NK-92 (cell line): Measurements from ENCODE around the gene DNLZ.

Source experiments
- DNase-seq: peaks from one replicate; lab custom pipeline; 2025; ENCODE audit not compliant: unreplicated experiment; lab: John Stamatoyannopoulos, UW

Gene DNLZ

DNA sequence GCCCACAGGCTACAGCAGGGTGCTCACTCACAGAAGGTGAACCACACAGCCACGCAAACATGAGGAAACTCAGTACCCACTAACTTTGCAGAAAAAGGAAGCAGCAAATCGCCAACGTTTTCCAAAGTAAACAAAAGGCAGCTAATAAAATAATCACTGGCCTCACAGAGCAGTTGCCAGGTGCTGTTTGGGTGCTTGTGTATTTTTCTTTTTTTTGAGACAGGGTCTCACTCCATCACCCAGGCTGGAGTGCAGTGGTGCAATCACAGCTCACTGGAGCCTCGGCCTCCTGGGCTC, 32.6 kb upstream of the DNLZ start:
- DNase-seq: no peak

- no peak for DNase-seq
These were observed 32.0 kb upstream of the DNLZ start for GRCh38 chr9:136395345-136396218.

GRCh38 chr9:136395020-136395340, 31.4 kb upstream of the DNLZ start:
- DNase-seq: no peak

GRCh38 chr9:136394312-136395019, 30.9 kb upstream of the DNLZ start:
- DNase-seq: no peak

- no peak for DNase-seq
These were observed 30.0 kb upstream of the DNLZ start for GRCh38 chr9:136393531-136393930.

DNA sequence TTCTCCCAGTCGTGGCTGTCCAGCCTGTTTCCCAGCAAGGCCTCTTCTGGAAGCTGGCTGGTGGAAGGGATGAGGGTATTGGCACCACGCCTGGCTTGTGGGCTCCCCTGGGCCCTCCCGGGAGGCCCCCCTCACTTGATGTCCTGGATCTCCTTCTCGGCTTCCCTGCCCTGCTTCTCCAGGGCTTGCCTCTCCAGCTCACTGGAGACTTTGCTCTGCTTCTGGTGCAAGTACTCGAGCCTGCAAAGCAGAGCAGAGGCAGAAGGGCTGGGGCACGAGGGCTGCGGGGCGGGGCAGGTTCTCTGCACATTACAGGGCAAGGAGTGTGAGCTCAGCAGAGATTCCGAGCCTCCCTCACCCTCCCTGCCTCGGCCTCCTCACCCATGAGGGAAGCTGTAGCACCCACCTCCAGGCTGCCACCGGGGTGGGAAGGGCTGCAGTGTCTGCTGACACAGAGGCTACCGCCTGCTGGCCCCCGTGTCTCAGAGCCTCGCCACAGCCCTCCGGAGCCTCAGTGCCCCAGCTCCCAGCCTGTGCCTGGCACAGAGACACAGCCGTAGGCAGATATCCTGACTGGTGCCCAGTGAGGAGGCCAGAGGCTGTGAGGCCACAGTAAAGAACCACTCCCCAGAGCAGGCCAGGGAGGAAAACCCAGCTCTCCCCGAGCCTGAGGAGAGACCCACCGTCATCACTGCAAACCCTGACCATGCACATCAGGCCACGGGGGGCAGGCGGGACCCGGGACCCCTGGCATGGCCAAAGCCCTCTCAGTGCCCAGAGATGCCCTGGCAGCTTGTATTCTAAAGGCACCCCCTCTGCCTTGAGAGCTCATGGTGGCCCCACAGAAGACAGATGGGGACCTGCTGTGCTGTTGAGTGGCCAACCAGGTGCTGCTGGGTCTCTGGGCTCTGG, 29.2 kb upstream of the DNLZ start:
- no peak for DNase-seq

- DNase-seq: no peak
These were observed 28.4 kb upstream of the DNLZ start for GRCh38 chr9:136391737-136392537.

- no peak for DNase-seq
These were observed 25.9 kb upstream of the DNLZ start for GRCh38 chr9:136389396-136389795.

DNA sequence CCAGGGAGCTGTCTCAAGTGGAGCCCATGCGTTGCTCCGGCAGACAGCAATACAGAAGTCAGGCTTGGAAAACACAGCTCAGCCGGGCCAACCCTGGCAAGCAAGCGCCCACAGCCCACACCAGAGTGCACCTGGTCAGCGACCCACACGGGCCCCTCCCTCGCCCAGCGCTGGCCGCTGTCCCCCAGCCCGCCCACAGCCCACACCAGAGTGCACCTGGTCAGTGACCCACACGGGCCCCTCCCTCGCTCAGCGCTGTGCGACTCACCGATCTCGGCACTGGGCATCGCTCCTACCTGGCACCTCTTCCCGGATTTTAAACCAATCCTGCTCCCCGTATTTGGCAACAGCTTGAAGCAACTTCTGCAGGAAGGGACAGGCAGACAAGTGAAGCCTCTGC, 23.7 kb upstream of the DNLZ start:
- DNase-seq: no peak

- DNase-seq: no peak
These were observed 22.5 kb upstream of the DNLZ start for GRCh38 chr9:136386018-136386417.

DNA sequence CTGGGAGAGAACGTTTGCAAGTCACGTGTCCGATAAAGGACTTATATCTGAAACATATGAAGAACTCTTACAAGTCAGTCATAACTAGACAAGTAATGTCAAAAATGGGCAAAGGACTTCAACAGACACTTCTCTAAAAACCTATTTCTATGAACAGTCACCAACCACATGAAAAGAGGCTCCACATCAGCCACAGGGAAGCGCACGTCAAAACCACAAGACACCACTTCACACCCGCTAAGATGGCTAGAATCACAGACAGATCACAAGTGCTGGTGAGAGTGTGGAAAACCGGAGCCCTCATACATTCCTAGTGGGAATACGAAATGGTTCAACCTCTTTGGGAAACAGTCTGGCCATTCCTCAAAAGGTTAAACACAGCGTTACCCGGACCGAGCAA, 21.5 kb upstream of the DNLZ start:
- no peak for DNase-seq

- no peak for DNase-seq
These were observed 19.9 kb upstream of the DNLZ start for GRCh38 chr9:136383436-136383835.

- no peak for DNase-seq
These were observed 18.5 kb upstream of the DNLZ start for GRCh38 chr9:136381966-136382513.

DNA sequence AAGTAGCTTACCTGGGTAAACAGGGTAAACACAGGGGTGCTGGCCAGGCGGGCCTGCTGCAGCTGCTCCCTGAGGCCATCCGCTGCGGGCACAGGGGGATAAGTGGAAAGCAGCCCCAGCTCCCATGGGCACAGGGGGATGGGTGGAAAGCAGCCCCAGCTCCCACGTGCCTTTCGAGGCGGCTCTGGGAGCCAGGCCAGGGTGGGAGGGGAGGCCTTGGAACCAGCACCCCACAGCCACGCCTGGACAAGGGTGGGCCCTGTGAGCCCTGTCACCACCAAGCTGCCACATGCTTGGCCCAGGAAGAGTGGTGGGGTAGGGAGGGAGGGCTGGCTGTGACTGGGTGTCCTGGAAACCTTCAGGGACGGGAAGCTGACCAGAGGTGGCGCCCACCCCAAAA, 17.8 kb upstream of the DNLZ start:
- DNase-seq: no peak

DNA sequence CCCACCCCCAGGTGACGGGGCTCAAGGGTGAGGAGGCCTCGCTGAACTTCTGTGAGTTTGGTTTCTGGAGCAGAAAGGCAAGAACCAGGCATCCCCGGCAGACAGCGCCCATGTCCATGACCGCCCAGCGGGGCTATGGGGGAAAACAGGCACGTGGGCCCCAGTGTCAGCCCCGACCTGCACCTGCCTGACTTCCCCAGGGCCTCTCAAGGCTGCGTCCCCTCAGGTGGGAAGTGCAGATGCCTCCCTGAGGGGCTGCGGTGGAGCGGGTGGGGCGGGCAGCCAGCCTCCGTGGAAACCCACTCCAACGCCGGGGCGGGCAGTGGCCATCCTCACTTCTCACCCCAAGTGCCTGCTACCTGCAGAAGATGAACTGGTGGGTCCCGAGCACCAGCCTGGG, 16.8 kb upstream of the DNLZ start:
- DNase-seq: no peak

GRCh38 chr9:136379891-136380290, 16.3 kb upstream of the DNLZ start:
- DNase-seq: no peak

DNA sequence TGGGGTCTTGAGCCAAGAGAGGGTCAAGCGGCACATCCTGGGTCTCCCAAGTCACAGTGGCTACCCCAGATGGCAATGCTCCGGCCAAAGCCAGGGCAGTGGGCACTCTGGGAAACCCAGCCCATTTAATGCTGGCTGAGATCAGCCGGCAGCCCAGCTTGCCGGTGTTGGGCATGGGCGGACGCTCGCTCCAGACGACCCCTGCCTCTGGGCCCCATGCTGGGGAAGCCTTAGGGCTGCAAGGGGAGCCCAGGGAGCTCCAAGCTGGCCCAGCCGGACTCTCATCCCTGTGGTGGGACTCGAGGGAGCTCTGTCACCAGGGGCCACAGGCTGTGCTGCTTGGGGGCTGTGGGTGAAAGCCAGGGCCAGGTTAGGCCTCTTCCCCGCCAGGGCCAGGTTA, 15.9 kb upstream of the DNLZ start:
- DNase-seq: no peak

GRCh38 chr9:136379003-136379287, 15.4 kb upstream of the DNLZ start:
- no peak for DNase-seq

DNA sequence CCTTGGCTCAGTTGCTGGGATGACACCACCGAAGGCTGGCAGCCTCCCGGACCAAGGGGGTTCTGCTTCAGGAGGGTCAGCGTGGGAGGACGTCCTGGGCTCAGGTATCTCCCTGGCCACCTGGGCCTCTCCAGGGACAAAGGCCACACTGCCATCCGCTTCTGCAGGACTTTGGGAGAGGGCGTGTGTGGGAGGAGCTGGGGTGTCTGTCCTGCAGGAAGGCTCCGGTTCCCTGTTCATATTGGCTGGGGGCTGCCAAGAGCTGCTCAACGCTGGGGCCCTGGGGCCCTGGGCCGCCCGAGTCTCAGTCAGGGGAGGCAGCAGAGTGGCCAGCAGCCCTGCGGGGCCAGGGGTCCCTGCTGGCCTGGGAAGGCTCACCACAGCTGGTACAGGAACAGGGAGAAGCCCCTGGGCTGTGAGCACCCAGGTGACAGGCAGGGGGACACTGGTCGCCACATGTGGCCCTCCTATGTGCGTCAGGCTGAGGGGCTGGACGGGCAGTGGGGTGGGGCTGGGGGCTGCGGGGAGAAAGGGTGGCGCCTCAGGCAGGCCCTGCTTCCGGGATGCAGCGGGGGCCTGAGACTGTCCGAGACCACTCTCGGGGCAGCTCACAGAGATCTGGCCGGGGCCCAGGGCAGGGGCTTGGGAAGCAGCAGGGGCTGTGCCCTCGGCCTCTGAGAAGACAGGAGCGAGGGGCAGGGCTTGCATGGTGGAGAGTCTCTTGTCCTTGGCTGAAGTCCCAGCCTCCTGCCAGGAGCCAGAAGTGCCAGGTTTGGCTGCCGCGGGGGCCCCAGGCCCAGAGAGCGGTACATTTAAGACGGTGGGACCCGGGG, 14.8 kb upstream of the DNLZ start:
- no peak for DNase-seq
